ENCODE results near the gene CCDC78.

- TF ChIP-seq CTCF (IDR thresholded peaks at IDR 0.05; ENCODE audit: extremely low read depth in 1 of 2, insufficient read depth in 1 of 2, low read depth in 1 of 2, low read length in 2 of 2) (no peak), POLR2AphosphoS5 (IDR thresholded peaks at IDR 0.05; ENCODE audit: insufficient read depth, low read depth, low read length) (no peak), EZH2 (IDR thresholded peaks at IDR 0.05; ENCODE audit: borderline replicate concordance, low read depth, low read length, severe bottlenecking) (no peak), MYC (IDR thresholded peaks at IDR 0.05; ENCODE audit: low read depth, low read length) (no peak), POLR2A (IDR thresholded peaks at IDR 0.05; ENCODE audit: low read depth, low read length) (no peak), FOS (IDR thresholded peaks at IDR 0.05; ENCODE audit: borderline replicate concordance, insufficient read depth, low read length) (no peak)
- TF ChIP-seq, protein P1, sequence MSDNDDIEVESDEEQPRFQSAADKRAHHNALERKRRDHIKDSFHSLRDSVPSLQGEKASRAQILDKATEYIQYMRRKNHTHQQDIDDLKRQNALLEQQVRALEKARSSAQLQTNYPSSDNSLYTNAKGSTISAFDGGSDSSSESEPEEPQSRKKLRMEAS (IDR thresholded peaks at IDR 0.05; ENCODE audit: insufficient read depth, insufficient read length), result no peak
Observed at GRCh38 chr16:739560-740458, 13.6 kb upstream of the CCDC78 start.
